ENCODE results near the gene PREX1. TPM values are rescaled to one million over a fixed set of nuclear protein-coding genes. Genes with fewer than 3 reads are reported as not detected.

PREX1 gene
- total RNA-seq, 4 donors from 2014 or later, result 29.7 to 56.3 (median 46.6) TPM

DNA sequence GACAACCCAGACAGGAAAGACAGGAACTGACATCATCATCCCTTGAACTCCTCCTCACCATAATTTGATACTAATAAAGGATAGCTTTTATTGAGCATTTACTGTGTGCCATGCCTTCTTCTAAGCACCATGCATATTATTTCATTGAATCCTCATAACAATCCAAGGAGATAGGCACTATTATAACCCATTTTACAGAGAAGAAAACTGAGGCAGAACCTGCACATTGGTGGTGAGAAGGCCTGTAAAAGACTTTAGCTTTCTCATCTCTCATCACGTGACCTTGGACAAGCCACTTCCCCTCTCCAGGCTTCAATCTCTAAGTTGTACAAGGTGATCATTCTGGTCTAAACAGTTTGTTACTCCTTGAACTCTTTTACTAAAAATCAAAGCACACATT lies 34.5 kb upstream of the PREX1 start:
- TF ChIP-seq, protein P1, sequence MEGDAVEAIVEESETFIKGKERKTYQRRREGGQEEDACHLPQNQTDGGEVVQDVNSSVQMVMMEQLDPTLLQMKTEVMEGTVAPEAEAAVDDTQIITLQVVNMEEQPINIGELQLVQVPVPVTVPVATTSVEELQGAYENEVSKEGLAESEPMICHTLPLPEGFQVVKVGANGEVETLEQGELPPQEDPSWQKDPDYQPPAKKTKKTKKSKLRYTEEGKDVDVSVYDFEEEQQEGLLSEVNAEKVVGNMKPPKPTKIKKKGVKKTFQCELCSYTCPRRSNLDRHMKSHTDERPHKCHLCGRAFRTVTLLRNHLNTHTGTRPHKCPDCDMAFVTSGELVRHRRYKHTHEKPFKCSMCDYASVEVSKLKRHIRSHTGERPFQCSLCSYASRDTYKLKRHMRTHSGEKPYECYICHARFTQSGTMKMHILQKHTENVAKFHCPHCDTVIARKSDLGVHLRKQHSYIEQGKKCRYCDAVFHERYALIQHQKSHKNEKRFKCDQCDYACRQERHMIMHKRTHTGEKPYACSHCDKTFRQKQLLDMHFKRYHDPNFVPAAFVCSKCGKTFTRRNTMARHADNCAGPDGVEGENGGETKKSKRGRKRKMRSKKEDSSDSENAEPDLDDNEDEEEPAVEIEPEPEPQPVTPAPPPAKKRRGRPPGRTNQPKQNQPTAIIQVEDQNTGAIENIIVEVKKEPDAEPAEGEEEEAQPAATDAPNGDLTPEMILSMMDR (IDR thresholded peaks at IDR 0.05; ENCODE audit: low read depth), result no peak

- TF ChIP-seq, protein P1 (IDR thresholded peaks at IDR 0.05; ENCODE audit: low read depth), result no peak
These were observed 33.6 kb upstream of the PREX1 start for GRCh38 chr20:48861444-48861843.

- TF ChIP-seq, protein P1 (IDR thresholded peaks at IDR 0.05; ENCODE audit: low read depth), result no peak
These were observed 30.4 kb upstream of the PREX1 start for GRCh38 chr20:48858075-48858790.

GRCh38 chr20:48856130-48856529 lies 28.3 kb upstream of the PREX1 start:
- TF ChIP-seq, protein P1 (IDR thresholded peaks at IDR 0.05; ENCODE audit: low read depth), result no peak

DNA sequence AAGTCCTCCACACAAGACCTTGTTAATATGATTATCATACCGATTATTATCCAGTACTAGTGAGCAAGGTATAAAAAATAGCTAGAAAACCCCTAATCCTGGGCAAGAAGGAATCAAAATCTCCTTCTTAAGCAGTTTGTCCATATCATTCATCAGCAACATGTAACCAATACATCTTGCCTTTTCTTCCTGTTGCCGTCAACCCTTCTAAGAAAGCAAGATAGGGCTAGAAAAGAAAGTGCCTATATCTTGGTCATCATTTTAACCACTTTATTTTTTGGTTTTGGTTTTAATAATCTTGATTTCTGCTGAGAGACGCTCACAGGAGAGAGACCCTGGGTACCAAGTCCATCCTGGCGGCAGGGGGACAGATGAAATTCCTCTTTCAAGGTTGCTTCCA lies 27.2 kb upstream of the PREX1 start:
- TF ChIP-seq, protein P1 (IDR thresholded peaks at IDR 0.05; ENCODE audit: low read depth), result no peak

DNA sequence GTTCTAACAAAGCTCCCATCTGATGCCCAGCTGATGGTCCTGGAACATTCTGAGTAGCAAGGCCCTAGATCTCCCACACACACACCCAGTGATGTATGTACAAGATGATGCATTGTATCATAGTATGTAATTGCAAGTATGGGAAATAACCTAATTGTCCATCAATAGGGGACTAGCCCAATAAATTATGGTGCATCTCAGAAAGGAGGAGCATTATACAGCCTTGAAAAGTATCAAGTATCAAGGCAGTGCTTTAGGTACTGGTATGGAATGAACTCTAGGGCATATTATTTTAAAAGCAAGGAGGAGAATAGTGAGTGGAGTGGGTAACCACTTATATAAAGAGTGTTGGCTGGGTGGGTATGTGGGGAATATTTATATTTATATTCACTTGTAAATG lies 24.8 kb upstream of the PREX1 start:
- TF ChIP-seq, protein P1 (IDR thresholded peaks at IDR 0.05; ENCODE audit: low read depth), result no peak

GRCh38 chr20:48851579-48851978 lies 23.8 kb upstream of the PREX1 start:
- TF ChIP-seq, protein P1 (IDR thresholded peaks at IDR 0.05; ENCODE audit: low read depth), result no peak

Data from subcutaneous adipose tissue (tissue), 4 donors.